HepG2 (cell line): ENCODE measurements around the gene ITGA7. TPM values are rescaled to one million over a fixed set of nuclear protein-coding genes. Genes with fewer than 3 reads are reported as not detected.

ENCODE experiments used
- ARID5B ChIP-seq: IDR thresholded peaks from 2 replicates; pipeline ENCODE4 v1.4.0; 2020; ENCODE audit warnings: mild to moderate bottlenecking, missing genetic modification reagents
- BATF2 ChIP-seq: sonication (generic); formaldehyde crosslinking; IDR thresholded peaks from 2 replicates; pipeline ENCODE4 v1.8.0; 2022; ENCODE audit warnings: mild to moderate bottlenecking, missing genetic modification reagents, moderate library complexity
- HOXD1 ChIP-seq: sonication (generic); formaldehyde crosslinking; IDR thresholded peaks from 2 replicates; pipeline ENCODE4 v1.5.0; 2020; ENCODE audit warnings: missing genetic modification reagents
- PCBP1 ChIP-seq: fragments of 200-400 bp; formaldehyde crosslinking; IDR thresholded peaks from 2 replicates; pipeline ENCODE4 v1.6.1; 2017; ENCODE audit warnings: mild to moderate bottlenecking, low read depth, low read length, borderline replicate concordance
- REPIN1 ChIP-seq: sonication (generic); formaldehyde crosslinking; IDR thresholded peaks from 2 replicates; pipeline ENCODE4 v1.8.0; 2022; ENCODE audit warnings: missing genetic modification reagents, low read depth, mild to moderate bottlenecking, borderline replicate concordance
- STAT5B ChIP-seq: sonication (generic); formaldehyde crosslinking; IDR thresholded peaks from 2 replicates; pipeline ENCODE4 v1.4.0; 2020; ENCODE audit warnings: missing genetic modification reagents
- ZBED4 ChIP-seq: sonication (generic); formaldehyde crosslinking; IDR thresholded peaks from 2 replicates; pipeline ENCODE4 v1.4.0; 2020; ENCODE audit warnings: missing genetic modification reagents, borderline replicate concordance
- ZBTB10 ChIP-seq: sonication (generic); formaldehyde crosslinking; IDR thresholded peaks from 2 replicates; pipeline ENCODE4 v1.4.0; 2020; ENCODE audit warnings: missing genetic modification reagents, borderline replicate concordance
- ZBTB7B ChIP-seq: sonication (generic); formaldehyde crosslinking; IDR thresholded peaks from 2 replicates; pipeline ENCODE4 v1.4.0; 2020; ENCODE audit warnings: missing genetic modification reagents
- ZNF121 ChIP-seq: sonication (generic); formaldehyde crosslinking; IDR thresholded peaks from 2 replicates; pipeline ENCODE4 v1.5.0; 2020; ENCODE audit warnings: mild to moderate bottlenecking, missing genetic modification reagents
- ZNF274 ChIP-seq: sonication (generic); formaldehyde crosslinking; IDR thresholded peaks from 2 replicates; pipeline ENCODE4 v1.5.1; 2020; ENCODE audit warnings: mild to moderate bottlenecking, missing genetic modification reagents
- ZNF558 ChIP-seq: sonication (generic); formaldehyde crosslinking; IDR thresholded peaks from 2 replicates; pipeline ENCODE4 v1.9.0; 2022; ENCODE audit warnings: mild to moderate bottlenecking, missing genetic modification reagents, borderline replicate concordance
- ZNF782 ChIP-seq: sonication (generic); formaldehyde crosslinking; IDR thresholded peaks from 2 replicates; pipeline ENCODE4 v1.4.0; 2020; ENCODE audit warnings: missing genetic modification reagents, mild to moderate bottlenecking, borderline replicate concordance
- ZNF879 ChIP-seq: sonication (generic); formaldehyde crosslinking; IDR thresholded peaks from 2 replicates; pipeline ENCODE4 v1.8.1; 2023; ENCODE audit warnings: missing genetic modification reagents
- polyA plus RNA-seq, 8 experiments: library from polyadenylated mRNA; depleted of rRNA in 3 of 8; stranded (reverse) in 7 of 8; unstranded in 1 of 8; fragments of >200 nt; fragmentation: Illumina TruSeq in 4 of 8; extraction: Trizol in 4 of 8; gene quantifications; 2 replicates each; pipeline versions ENCODE4 v1.2.1 to v1.2.3, GENCODE V29; 2011 to 2016; ENCODE audit warnings: low read depth in 4 of 8, missing spikeins in 1 of 8, mixed read lengths in 1 of 8; ENCODE audit not compliant: insufficient read depth in 1 of 8
- total RNA-seq, 5 experiments: library from RNA; depleted of rRNA; stranded (reverse); fragments of >200 nt; fragmentation: Illumina TruSeq; extraction: Trizol; gene quantifications; 2 replicates each; pipeline ENCODE4 v1.2.3, GENCODE V29; 2016; ENCODE audit warnings: low read depth in 1 of 5
- TF ChIP-seq, protein P1 (sequence below): conservative IDR thresholded peaks from 2 replicates; pipeline ENCODE4 v1.6.1; 2018; ENCODE audit warnings: missing genetic modification reagents

The ITGA7 gene
- total and polyA plus RNA-seq, 2 of the 13 experiments (the other 11 are each of a cell fraction or from before 2014, with no cell fraction given): 0.65 to 0.75 TPM

DNA sequence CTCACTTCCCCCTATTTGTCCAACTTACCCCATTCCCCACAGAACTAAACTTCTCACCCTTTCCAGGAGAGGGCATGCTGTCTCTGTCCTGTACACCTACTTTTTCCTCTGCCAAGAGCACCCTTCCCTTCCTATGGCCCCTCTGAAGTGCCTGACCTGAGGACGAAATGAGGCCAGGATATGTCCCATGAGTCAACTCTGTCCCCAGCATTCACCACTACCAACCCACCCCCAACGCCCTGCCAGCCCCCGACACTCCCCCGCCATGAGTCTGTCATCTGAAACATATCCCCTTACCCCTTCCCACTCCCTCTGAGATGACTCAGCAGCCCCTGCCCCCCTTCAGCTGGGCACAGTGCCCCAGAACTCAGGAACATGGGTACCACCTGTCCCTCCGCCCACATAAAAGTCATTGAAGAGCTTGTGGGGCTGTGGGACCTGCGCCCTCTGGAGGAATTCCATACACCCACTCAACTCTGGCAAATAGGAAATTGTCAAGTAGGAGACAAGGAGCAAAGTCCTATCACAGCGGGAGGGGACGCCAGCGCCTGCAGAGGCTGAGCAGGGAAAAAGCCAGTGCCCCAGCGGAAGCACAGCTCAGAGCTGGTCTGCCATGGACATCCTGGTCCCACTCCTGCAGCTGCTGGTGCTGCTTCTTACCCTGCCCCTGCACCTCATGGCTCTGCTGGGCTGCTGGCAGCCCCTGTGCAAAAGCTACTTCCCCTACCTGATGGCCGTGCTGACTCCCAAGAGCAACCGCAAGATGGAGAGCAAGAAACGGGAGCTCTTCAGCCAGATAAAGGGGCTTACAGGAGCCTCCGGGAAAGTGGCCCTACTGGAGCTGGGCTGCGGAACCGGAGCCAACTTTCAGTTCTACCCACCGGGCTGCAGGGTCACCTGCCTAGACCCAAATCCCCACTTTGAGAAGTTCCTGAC lies 26.3 kb downstream of the ITGA7 start (continued):
- no peak; the same call in 1 of the 2 replicates for TF ChIP-seq ZBED4 (CRISPR knock-in tag)
- TF ChIP-seq ZNF782 (CRISPR knock-in tag): no peak
- TF ChIP-seq PCBP1: no peak
- no peak for TF ChIP-seq ZNF879 (CRISPR knock-in tag)
- TF ChIP-seq ZNF558 (CRISPR knock-in tag): 0 out of 2 replicates have a peak, but pooled peaks have one; percentile 50
- no peak for TF ChIP-seq HOXD1 (CRISPR knock-in tag)
- TF ChIP-seq ZBTB10 (CRISPR knock-in tag): no peak
- TF ChIP-seq STAT5B: no peak
- peak; percentile 70 for TF ChIP-seq ARID5B (CRISPR knock-in tag)
- TF ChIP-seq, protein P1, sequence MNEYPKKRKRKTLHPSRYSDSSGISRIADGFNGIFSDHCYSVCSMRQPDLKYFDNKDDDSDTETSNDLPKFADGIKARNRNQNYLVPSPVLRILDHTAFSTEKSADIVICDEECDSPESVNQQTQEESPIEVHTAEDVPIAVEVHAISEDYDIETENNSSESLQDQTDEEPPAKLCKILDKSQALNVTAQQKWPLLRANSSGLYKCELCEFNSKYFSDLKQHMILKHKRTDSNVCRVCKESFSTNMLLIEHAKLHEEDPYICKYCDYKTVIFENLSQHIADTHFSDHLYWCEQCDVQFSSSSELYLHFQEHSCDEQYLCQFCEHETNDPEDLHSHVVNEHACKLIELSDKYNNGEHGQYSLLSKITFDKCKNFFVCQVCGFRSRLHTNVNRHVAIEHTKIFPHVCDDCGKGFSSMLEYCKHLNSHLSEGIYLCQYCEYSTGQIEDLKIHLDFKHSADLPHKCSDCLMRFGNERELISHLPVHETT (CRISPR knock-in tag): no peak
- TF ChIP-seq ZBTB7B (CRISPR knock-in tag): peak; percentile 75; the same call in 1 of the 2 replicates
- peak; percentile 40; the same call in 1 of the 2 replicates for TF ChIP-seq REPIN1 (CRISPR knock-in tag)
- TF ChIP-seq ZNF121 (CRISPR knock-in tag): no peak
- 0 out of 2 replicates have a peak, but pooled peaks have one; percentile 31 for TF ChIP-seq ZNF274 (CRISPR knock-in tag)
- no peak for TF ChIP-seq BATF2 (CRISPR knock-in tag)
